GM21447 (cell line): ENCODE measurements around the gene ENTPD1.
A peak's percentile ranks its signal among the peaks of the same experiment; 100 is the strongest.
"Not testable (repeated sequence)": the region's sequence is repeated elsewhere in the genome, so short reads cannot be mapped to it uniquely, and the experiment has no call there.

Source experiments
- ATAC-seq: cut with Tn5 transposase; IDR thresholded peaks from one replicate; pipeline ENCODE4 v1.9.1; 2021; ENCODE audit not compliant: unreplicated experiment

The ENTPD1 gene

DNA sequence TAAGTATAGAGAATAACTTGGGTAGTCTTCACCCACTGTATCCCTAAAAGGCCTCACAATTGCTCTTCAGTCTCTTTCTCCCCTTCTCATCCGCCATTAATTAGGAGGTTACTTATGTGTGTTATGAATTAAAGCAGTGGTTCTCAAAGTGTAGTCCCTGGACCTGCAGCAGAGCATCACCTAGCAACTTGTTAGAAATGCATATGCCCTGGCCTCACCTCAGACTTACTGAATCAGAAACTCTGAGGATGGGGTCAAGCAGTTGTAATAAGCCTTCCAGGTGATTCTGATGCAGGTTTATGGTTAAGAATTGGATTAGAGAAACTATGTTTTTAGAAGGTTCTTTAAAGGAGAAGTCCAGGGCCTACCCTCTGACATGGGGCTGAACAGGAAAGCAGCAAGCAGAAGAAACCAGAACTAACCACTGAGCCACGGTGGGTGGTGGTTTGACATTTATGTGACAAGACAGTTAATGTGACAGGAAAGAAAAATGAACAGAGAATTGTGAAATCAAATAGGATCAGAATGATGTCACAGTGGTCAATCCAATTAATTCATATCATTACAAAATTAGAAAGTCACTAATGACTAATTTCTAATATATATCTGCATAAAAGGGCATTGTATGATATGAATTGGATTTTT, 37.6 kb downstream of the ENTPD1 start:
- ATAC-seq, result peak; percentile 47

- ATAC-seq, result no peak
Measured at GRCh38 chr10:95794195-95794594, 38.2 kb downstream of the ENTPD1 start.

- ATAC-seq, result no peak
Measured at GRCh38 chr10:95795602-95796001, 39.6 kb downstream of the ENTPD1 start.

DNA sequence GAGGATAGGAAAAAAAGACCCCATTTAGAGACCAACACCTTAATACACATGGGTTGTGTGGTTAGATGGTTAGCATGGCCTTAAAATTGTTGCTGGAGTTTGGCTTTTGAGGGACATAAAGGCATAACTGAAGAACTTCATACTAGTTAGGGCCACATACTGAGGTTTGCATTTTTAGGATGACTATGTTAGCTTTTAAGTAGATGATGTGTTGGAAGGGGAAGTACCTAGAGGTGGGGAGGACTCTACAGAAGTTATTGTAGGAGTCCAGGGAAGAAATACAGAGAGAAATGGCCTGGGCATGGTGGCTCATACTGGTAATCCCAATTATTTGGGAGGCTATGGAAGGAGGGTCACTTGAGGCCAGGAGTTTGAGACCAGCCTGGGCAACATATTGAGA, 40.5 kb downstream of the ENTPD1 start:
- ATAC-seq, result no peak

GRCh38 chr10:95798096-95798855, 42.3 kb downstream of the ENTPD1 start:
- no peak for ATAC-seq

GRCh38 chr10:95800286-95800685, 44.3 kb downstream of the ENTPD1 start:
- ATAC-seq, result not testable (repeated sequence)

- ATAC-seq, result not testable (repeated sequence)
Measured at GRCh38 chr10:95806687-95807380, 50.9 kb downstream of the ENTPD1 start.

DNA sequence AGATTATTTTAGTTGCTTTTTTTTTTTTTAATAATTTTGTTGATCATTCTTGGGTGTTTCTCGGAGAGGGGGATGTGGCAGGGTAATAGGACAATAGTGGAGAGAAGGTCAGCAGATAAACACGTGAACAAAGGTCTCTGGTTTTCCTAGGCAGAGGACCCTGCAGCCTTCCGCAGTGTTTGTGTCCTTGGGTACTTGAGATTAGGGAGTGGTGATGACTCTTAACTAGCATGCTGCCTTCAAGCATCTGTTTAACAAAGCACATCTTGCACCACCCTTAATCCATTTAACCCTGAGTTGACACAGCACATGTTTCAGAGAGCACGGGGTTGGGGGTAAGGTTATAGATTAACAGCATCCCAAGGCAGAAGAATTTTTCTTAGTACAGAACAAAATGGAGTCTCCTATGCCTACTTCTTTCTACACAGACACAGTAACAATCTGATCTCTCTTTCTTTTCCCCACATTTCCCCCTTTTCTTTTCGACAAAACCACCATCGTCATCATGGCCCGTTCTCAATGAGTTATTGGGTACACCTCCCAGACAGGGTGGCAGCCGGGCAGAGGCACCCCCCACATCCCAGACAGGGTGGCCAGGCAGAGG, 52.8 kb downstream of the ENTPD1 start:
- ATAC-seq, result not testable (repeated sequence)

DNA sequence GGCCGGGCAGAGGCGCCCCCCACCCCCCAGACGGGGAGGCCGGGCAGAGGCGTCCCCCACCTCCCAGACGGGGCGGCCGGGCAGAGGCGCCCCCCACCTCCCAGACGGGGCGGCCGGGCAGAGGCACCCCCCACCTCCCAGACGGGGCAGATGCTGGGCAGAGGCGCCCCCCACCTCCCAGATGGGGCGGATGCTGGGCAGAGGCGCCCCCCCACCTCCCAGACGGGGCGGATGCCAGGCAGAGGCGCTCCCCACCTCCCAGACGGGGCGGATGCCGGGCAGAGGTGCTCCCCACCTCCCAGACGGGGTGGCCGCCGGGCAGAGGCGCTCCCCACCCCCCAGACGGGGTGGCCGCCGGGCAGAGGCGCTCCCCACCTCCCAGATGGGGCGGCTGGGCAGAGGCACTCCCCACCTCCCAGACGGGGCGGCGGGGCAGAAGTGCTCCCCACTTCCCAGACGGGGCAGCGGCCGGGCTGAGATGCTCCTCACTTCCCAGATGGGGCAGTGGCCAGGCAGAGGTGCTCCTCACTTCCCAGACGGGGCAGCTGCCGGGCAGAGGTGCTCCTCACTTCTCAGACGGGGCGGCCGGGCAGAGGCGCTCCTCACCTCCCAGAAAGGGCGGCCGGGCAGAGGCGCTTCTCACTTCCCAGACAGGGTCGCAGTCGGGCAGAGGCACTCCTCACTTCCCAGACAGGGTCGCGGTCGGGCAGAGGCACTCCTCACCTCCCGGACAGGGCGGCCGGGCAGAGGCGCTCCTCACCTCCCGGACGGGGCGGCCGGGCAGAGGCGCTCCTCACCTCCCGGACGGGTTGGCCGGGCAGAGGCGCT, 53.6 kb downstream of the ENTPD1 start:
- no peak for ATAC-seq

DNA sequence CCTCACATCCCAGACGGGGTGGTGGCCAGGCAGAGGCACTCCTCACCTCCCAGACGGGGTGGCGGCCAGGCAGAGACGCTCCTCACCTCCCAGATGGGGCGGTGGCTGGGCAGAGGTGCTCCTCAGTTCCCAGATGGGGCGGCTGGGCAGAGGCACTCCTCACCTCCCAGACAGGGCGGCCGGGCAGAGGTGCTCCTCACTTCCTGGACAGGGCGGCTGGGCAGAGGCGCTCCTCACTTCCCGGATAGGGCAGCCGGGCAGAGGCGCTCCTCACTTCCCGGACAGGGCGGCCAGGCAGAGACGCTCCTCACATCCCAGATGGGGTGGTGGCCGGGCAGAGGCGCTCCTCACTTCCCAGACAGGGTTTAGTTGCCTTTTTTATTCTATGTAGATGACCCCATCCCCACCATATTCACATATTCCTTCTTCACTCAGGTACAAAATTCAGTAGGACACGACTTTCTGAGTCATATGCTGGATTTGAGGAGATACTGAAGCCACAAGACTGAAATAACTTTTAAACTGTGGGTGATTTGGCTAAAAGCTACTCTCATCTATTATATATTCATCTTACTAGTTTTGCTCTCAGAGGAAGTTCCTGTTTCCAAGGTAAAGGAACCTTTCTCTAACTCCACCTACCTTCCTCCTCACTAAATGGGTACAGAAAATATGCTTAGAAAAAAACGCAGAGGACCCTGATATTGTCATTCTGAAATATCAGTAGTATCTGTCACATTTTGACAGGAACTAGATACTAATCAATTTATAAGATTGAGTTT, 54.4 kb downstream of the ENTPD1 start:
- no peak for ATAC-seq

- ATAC-seq, result no peak
Measured at GRCh38 chr10:95813054-95813685, 57.2 kb downstream of the ENTPD1 start.

GRCh38 chr10:95814011-95814727, 58.2 kb downstream of the ENTPD1 start:
- no peak for ATAC-seq

- ATAC-seq, result no peak
Measured at GRCh38 chr10:95815133-95815532, 59.2 kb downstream of the ENTPD1 start.

GRCh38 chr10:95815701-95816240, 59.8 kb downstream of the ENTPD1 start:
- ATAC-seq, result no peak

GRCh38 chr10:95818010-95818409, 62.0 kb downstream of the ENTPD1 start:
- no peak for ATAC-seq

DNA sequence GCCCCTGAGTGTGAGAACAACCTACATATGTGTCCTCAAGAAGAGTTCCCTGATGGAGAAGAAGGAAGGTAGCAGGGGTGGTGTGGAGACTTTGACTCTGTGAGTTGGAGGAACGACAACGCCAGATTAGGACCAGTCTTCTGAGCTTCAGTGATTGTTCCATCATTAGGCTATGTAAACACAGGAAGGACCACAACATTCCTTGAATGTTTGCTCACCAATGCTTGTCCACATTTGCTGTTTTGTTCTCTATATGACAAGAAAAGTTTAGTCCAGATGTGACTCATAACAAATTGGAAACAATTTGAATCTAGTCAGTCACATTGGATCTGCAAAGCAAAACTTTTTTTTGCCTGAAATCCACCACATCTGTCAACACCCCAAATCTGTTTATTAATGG, 62.7 kb downstream of the ENTPD1 start:
- no peak for ATAC-seq

DNA sequence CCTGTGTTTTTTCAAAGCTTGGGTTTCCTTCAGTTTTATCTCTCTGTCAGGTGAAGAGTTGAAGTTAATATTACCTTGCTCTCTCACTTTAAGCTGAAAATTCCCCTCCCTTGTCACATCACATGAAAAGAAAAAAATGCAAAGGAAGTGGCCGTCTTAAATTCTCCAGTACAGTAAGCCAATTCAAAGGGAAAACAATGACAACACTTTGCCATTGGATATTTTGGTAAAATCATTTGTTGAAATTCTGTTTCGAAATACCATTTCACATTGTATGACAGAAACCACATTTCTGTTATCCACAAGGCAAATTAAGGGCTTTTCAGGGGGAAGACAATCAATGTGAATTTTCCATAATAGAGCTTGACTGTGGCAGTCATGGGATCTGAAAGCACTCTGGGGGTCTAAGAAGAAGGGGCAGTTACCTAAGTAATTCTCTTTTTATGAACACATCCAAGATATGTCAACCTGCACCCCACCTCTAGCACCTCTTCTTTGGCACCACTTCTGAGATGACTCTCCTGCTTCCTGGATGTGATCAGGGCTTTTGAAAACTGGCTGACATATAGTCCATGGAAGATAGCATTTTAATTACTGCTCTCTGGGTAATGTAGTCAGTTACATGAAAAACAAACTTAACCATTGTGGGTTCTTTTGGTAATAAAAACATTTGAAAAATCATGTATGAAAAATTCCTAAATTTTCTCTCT, 63.8 kb downstream of the ENTPD1 start:
- peak; percentile 39 for ATAC-seq

- peak; percentile 62 for ATAC-seq
Measured at GRCh38 chr10:95820363-95820762, 64.4 kb downstream of the ENTPD1 start.
